WTC11 (cell line): Measurements from ENCODE around the gene ZNF609. TPM values are rescaled to one million over a fixed set of nuclear protein-coding genes. Genes with fewer than 3 reads are reported as not detected.
A peak's percentile ranks its signal among the peaks of the same experiment; 100 is the strongest.

ENCODE experiments used
- ATAC-seq: fragments of 200-7000 bp; cut with Tn5 transposase; 2 replicates; pipeline ENCODE4 v1.10.0; 2021; ENCODE audit warnings: mild to moderate bottlenecking, moderate library complexity
- CTCF ChIA-PET: fragments of 300-600 bp; sonication (Branson Sonifier 250); formaldehyde crosslinking; loops from one replicate; lab custom pipeline; 2021; ENCODE audit warnings: antibody characterized with exemption; lab: Charles Lee
- POLR2A ChIA-PET: fragments of 350-600 bp; sonication (Branson Sonifier 250); formaldehyde crosslinking; loops from one replicate; lab custom pipeline; 2021; ENCODE audit warnings: antibody characterized with exemption; lab: Charles Lee
- DNase-seq: peaks from one replicate; pipeline ENCODE4 v3.0.0; 2021; ENCODE audit warnings: low spot score
- H3K27ac Mint-ChIP-seq: 2 replicates; pipeline ENCODE4 v1.8.0; 2021; ENCODE audit warnings: mixed read lengths
- H3K27me3 Mint-ChIP-seq: 2 replicates; pipeline ENCODE4 v1.8.0; 2021; ENCODE audit warnings: low read depth, mild to moderate bottlenecking, moderate library complexity, mixed read lengths
- H3K36me3 Mint-ChIP-seq: 2 replicates; pipeline ENCODE4 v1.8.0; 2021; ENCODE audit warnings: mixed read lengths
- H3K4me1 Mint-ChIP-seq: 2 replicates; pipeline ENCODE4 v1.8.0; 2022; ENCODE audit warnings: mixed read lengths
- H3K4me3 Mint-ChIP-seq: 2 replicates; pipeline ENCODE4 v1.8.0; 2021; ENCODE audit warnings: mild to moderate bottlenecking, moderate library complexity, mixed read lengths
- H3K9me3 Mint-ChIP-seq: 2 replicates; pipeline ENCODE4 v1.8.0; 2021; ENCODE audit warnings: mixed read lengths
- GABPB1 ChIP-seq: sonication (generic); formaldehyde crosslinking; IDR thresholded peaks from 2 replicates; pipeline ENCODE4 v1.8.1; 2023; ENCODE audit warnings: mild to moderate bottlenecking, missing genetic modification reagents
- IRF1 ChIP-seq: sonication (generic); formaldehyde crosslinking; IDR thresholded peaks from 2 replicates; pipeline ENCODE4 v1.8.0; 2023; ENCODE audit warnings: missing genetic modification reagents
- ZNF232 ChIP-seq: sonication (generic); formaldehyde crosslinking; IDR thresholded peaks from 2 replicates; pipeline ENCODE4 v1.8.0; 2022; ENCODE audit warnings: mild to moderate bottlenecking, missing genetic modification reagents
- total RNA-seq: library from RNA; stranded (reverse); gene quantifications from 3 replicates; pipeline ENCODE4 v1.2.3, GENCODE V29; 2021
- TF ChIP-seq, protein P1 (sequence below): fragments of 250-450 bp; sonication (Bioruptor Pico); IDR thresholded peaks from 2 replicates; pipeline ENCODE4 v1.9.0; 2021; ENCODE audit warnings: mild to moderate bottlenecking, borderline replicate concordance

Gene ZNF609
- total RNA-seq, 1 experiment from 2014 or later, result 47.4 TPM

DNA sequence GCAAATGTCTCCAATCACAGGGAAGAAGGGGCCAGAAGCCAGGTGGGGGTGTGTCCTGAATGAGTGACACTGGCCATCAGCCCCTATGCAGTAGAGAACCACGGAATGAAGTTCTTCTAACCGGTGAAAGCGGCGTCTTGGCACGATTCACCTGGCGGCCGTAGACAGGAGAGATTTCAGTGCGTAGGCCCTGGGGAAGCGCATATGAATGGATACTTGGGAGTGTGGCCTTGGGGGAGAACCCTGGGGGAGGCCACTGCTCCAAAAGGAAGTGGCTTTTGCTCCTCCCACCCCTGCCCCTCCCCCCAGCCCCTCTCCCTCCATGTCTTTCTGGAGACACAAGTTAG lies 271.4 kb downstream of the ZNF609 start:
- H3K4me3 Mint-ChIP-seq, result no peak overlapping the region
- H3K4me1 Mint-ChIP-seq, result peaks cover 20% of the 10 kb centered on the region
- ChIA-PET POLR2A (interaction anchor here (0.6 to 3.7 kb wide), 5 partner anchors 18 to 81 kb away, joined by 3 to 23 read pairs (median 4); no protein-coding TSS in a partner anchor), CTCF (interaction anchor here (0.5 to 4.5 kb wide), 22 partner anchors 11 to 370 kb away, joined by 3 to 108 read pairs (median 4); partner anchors contain the start of genes ANKDD1A and PIF1)
- TF ChIP-seq ZNF232 (CRISPR knock-in tag), result no peak
- peak; percentile 52 for DNase-seq
- peaks cover 57% of the 10 kb centered on the region for H3K36me3 Mint-ChIP-seq
- H3K9me3 Mint-ChIP-seq, result no peaks in the 10 kb centered on the region
- peak; percentile 51 for ATAC-seq
- peak overlapping the region; percentile 94 for H3K27ac Mint-ChIP-seq
- H3K27me3 Mint-ChIP-seq, result no peaks in the 10 kb centered on the region

GRCh38 chr15:64732156-64732860 lies 271.9 kb downstream of the ZNF609 start:
- POLR2A ChIA-PET, result interaction anchor here (0.6 to 3.7 kb wide), 5 partner anchors 12 to 81 kb away, joined by 3 to 23 read pairs (median 4); no protein-coding TSS in a partner anchor
- peak overlapping the region; percentile 94 for H3K27ac Mint-ChIP-seq
- ATAC-seq, result no peak
- DNase-seq, result no peak
- TF ChIP-seq GABPB1 (CRISPR knock-in tag) (0 out of 2 replicates have a peak, but pooled peaks have one; percentile 19), IRF1 (CRISPR knock-in tag) (no peak)
- TF ChIP-seq, protein P1, sequence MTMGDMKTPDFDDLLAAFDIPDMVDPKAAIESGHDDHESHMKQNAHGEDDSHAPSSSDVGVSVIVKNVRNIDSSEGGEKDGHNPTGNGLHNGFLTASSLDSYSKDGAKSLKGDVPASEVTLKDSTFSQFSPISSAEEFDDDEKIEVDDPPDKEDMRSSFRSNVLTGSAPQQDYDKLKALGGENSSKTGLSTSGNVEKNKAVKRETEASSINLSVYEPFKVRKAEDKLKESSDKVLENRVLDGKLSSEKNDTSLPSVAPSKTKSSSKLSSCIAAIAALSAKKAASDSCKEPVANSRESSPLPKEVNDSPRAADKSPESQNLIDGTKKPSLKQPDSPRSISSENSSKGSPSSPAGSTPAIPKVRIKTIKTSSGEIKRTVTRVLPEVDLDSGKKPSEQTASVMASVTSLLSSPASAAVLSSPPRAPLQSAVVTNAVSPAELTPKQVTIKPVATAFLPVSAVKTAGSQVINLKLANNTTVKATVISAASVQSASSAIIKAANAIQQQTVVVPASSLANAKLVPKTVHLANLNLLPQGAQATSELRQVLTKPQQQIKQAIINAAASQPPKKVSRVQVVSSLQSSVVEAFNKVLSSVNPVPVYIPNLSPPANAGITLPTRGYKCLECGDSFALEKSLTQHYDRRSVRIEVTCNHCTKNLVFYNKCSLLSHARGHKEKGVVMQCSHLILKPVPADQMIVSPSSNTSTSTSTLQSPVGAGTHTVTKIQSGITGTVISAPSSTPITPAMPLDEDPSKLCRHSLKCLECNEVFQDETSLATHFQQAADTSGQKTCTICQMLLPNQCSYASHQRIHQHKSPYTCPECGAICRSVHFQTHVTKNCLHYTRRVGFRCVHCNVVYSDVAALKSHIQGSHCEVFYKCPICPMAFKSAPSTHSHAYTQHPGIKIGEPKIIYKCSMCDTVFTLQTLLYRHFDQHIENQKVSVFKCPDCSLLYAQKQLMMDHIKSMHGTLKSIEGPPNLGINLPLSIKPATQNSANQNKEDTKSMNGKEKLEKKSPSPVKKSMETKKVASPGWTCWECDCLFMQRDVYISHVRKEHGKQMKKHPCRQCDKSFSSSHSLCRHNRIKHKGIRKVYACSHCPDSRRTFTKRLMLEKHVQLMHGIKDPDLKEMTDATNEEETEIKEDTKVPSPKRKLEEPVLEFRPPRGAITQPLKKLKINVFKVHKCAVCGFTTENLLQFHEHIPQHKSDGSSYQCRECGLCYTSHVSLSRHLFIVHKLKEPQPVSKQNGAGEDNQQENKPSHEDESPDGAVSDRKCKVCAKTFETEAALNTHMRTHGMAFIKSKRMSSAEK, result no peak
- TF ChIP-seq, all 79 proteins: peak for 1
- Mint-ChIP-seq H3K36me3 (peaks cover 56% of the 10 kb centered on the region), H3K9me3 (no peaks in the 10 kb centered on the region), H3K27me3 (no peaks in the 10 kb centered on the region), H3K4me3 (no peak overlapping the region), H3K4me1 (peaks cover 20% of the 10 kb centered on the region)
- CTCF ChIA-PET, result interaction anchor here (0.5 to 4.5 kb wide), 20 partner anchors 12 to 369 kb away, joined by 3 to 108 read pairs (median 4); no protein-coding TSS in a partner anchor

Other genes starting within 250 kb of the ZNF609 start
- 14.9 to 19.3 TPM (median 15.3 TPM) in 3 replicates for gene CSNK1G1, start 104.4 kb upstream of the ZNF609 start, total RNA-seq
- 27.2 to 41.6 TPM (median 41.5 TPM) in 3 replicates for gene PCLAF, start 79.1 kb upstream of the ZNF609 start, total RNA-seq
- 12.9 to 15.7 TPM (median 15.4 TPM) in 3 replicates for gene TRIP4, start 72.7 kb upstream of the ZNF609 start, total RNA-seq